Muscle of back (tissue), 13 donors: ENCODE results near the gene HBA2. TPM values are rescaled to one million over a fixed set of nuclear protein-coding genes. Genes with fewer than 3 reads are reported as not detected.
"Not testable (repeated sequence)": the region's sequence is repeated elsewhere in the genome, so short reads cannot be mapped to it uniquely, and the experiment has no call there.

Source experiments
- DNase-seq, 3 donors: peaks; one replicate each; pipeline versions ENCODE4 v3.0.0 to v3.0.0-alpha.2; 2013
- long read RNA-seq, 9 donors: transcript quantifications; one replicate each; lab custom pipeline, GENCODE V29; 2026
- polyA plus RNA-seq, 10 donors: library from polyadenylated mRNA; unstranded; fragments of 120-200 nt; gene quantifications; one replicate each; pipeline ENCODE4 v1.2.1, GENCODE V29; 2013; ENCODE audit not compliant: insufficient read length in 10 of 10

Gene HBA2
- over 10,000 TPM in 3 of 10 donors, 1,000 to 10,000 TPM in 7; 1,262 to 19,401 (median 4,862) TPM for polyA plus RNA-seq
- long read RNA-seq, donor 1, transcript HBA2-202 (3 exons, 513 nt), result minor isoform, 6 of 4,035 reads
- long read RNA-seq, donor 1, transcript HBA2-203 (2 exons, 640 nt), result minor isoform, 145 of 4,035 reads
- long read RNA-seq, donor 1, transcript HBA2-201 (3 exons, 576 nt), result major isoform, 3,616 of 4,035 reads
- long read RNA-seq, donor 1, transcript HBA2-204 (2 exons, 403 nt), result minor isoform, 55 of 4,035 reads
- long read RNA-seq, donor 1, partial matches to known transcripts, result 42 of 4,035 reads
- long read RNA-seq, donor 1, other reads (novel, unspliced or antisense), result 171 of 4,035 reads
- long read RNA-seq, donor 2, transcript HBA2-203 (2 exons, 640 nt), result minor isoform, 34 of 809 reads
- long read RNA-seq, donor 2, transcript HBA2-201 (3 exons, 576 nt), result major isoform, 723 of 809 reads
- long read RNA-seq, donor 2, transcript HBA2-204 (2 exons, 403 nt), result minor isoform, 18 of 809 reads
- long read RNA-seq, donor 2, partial matches to known transcripts, result 11 of 809 reads
- long read RNA-seq, donor 2, other reads (novel, unspliced or antisense), result 23 of 809 reads
- long read RNA-seq, donor 3, transcript HBA2-201 (3 exons, 576 nt), result major isoform, 6 of 30 reads
- long read RNA-seq, donor 3, transcript HBA2-203 (2 exons, 640 nt), result minor isoform, 5 of 30 reads
- long read RNA-seq, donor 3, partial matches to known transcripts, result 19 of 30 reads
- long read RNA-seq, donor 3, other reads (novel, unspliced or antisense), result 0 of 30 reads
- long read RNA-seq, donor 4, transcript HBA2-204 (2 exons, 403 nt), result minor isoform, 49 of 2,264 reads
- long read RNA-seq, donor 4, transcript HBA2-201 (3 exons, 576 nt), result major isoform, 1,901 of 2,264 reads
- long read RNA-seq, donor 4, transcript HBA2-203 (2 exons, 640 nt), result minor isoform, 121 of 2,264 reads
- long read RNA-seq, donor 4, partial matches to known transcripts, result 102 of 2,264 reads
- long read RNA-seq, donor 4, other reads (novel, unspliced or antisense), result 90 of 2,264 reads
- long read RNA-seq, donor 5, transcript HBA2-204 (2 exons, 403 nt), result minor isoform, 121 of 3,446 reads
- long read RNA-seq, donor 5, transcript HBA2-201 (3 exons, 576 nt), result major isoform, 2,962 of 3,446 reads
- long read RNA-seq, donor 5, transcript HBA2-203 (2 exons, 640 nt), result minor isoform, 215 of 3,446 reads
- long read RNA-seq, donor 5, partial matches to known transcripts, result 41 of 3,446 reads
- long read RNA-seq, donor 5, other reads (novel, unspliced or antisense), result 104 of 3,446 reads
- long read RNA-seq, donor 6, transcript HBA2-204 (2 exons, 403 nt), result minor isoform, 31 of 1,821 reads
- long read RNA-seq, donor 6, transcript HBA2-201 (3 exons, 576 nt), result major isoform, 1,602 of 1,821 reads
- long read RNA-seq, donor 6, transcript HBA2-203 (2 exons, 640 nt), result minor isoform, 72 of 1,821 reads
- long read RNA-seq, donor 6, partial matches to known transcripts, result 61 of 1,821 reads
- long read RNA-seq, donor 6, other reads (novel, unspliced or antisense), result 52 of 1,821 reads
- long read RNA-seq, donor 7, transcript HBA2-204 (2 exons, 403 nt), result minor isoform, 15 of 820 reads
- long read RNA-seq, donor 7, transcript HBA2-201 (3 exons, 576 nt), result major isoform, 755 of 820 reads
- long read RNA-seq, donor 7, transcript HBA2-203 (2 exons, 640 nt), result minor isoform, 40 of 820 reads
- long read RNA-seq, donor 7, partial matches to known transcripts, result 0 of 820 reads
- long read RNA-seq, donor 7, other reads (novel, unspliced or antisense), result 10 of 820 reads
- long read RNA-seq, donor 8, transcript HBA2-201 (3 exons, 576 nt), result major isoform, 3,461 of 4,003 reads
- long read RNA-seq, donor 8, transcript HBA2-204 (2 exons, 403 nt), result minor isoform, 112 of 4,003 reads
- long read RNA-seq, donor 8, transcript HBA2-203 (2 exons, 640 nt), result minor isoform, 149 of 4,003 reads
- long read RNA-seq, donor 8, partial matches to known transcripts, result 134 of 4,003 reads
- long read RNA-seq, donor 8, other reads (novel, unspliced or antisense), result 143 of 4,003 reads
- long read RNA-seq, donor 9, transcript HBA2-203 (2 exons, 640 nt), result minor isoform, 165 of 3,553 reads
- long read RNA-seq, donor 9, transcript HBA2-204 (2 exons, 403 nt), result minor isoform, 75 of 3,553 reads
- long read RNA-seq, donor 9, transcript HBA2-201 (3 exons, 576 nt), result major isoform, 3,194 of 3,553 reads
- long read RNA-seq, donor 9, partial matches to known transcripts, result 12 of 3,553 reads
- long read RNA-seq, donor 9, other reads (novel, unspliced or antisense), result 104 of 3,553 reads

GRCh38 chr16:172374-172941, at the start of gene HBA2:
Gene HBA2, plus strand, starts transcription at chr16:172876. Its CDS starts 37 bp downstream, at chr16:172913.
- not testable (repeated sequence) for DNase-seq

- not testable (repeated sequence) for DNase-seq
Observed at GRCh38 chr16:123558-124350, 48.9 kb upstream of the HBA2 start.

DNA sequence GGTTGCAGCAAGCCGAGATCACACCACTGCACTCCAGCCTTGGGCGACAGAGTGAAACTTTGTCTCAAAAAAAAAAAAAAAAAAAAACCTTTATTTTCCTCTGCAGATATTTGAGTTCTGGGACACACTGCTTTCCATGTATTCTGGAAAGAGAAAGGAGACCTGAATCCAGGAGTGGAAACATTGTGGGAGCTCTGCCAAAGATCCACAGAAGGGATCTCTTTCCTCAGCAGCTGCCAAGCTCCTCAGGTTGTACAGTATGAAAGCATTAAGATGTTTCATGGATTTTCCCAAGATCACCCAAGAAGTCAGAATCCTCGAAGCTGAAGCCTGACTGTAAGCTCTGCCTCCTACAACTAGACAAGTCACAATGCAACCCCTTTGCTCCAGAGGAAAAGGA, 47.7 kb upstream of the HBA2 start:
- DNase-seq, result peak in 2 of 3 donors; percentile 55 to 62

DNA sequence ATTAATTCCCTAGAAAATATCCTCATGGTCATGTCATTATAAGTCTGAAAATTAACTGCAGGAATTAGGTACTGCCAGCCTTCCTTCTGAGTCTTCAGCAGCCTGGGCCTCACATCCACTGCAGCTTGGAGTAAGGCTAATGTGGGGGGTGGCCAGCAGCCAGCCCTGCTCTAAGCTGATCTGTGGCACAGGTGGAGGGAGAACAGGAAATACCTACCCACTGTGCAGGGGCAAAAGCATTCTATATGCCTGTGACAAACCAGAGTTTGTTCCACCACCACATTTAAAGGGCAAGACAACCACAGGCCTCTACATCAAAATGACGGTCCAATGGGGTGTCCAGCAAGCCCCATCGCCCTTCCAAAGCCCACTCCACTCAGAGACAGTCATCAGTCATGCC, 43.6 kb upstream of the HBA2 start:
- DNase-seq, result no peak

- no peak for DNase-seq
Observed at GRCh38 chr16:130533-131173, 42.0 kb upstream of the HBA2 start.

GRCh38 chr16:132120-132519, 40.6 kb upstream of the HBA2 start:
- DNase-seq, result no peak

- no peak for DNase-seq
Observed at GRCh38 chr16:133716-134115, 39.0 kb upstream of the HBA2 start.

DNA sequence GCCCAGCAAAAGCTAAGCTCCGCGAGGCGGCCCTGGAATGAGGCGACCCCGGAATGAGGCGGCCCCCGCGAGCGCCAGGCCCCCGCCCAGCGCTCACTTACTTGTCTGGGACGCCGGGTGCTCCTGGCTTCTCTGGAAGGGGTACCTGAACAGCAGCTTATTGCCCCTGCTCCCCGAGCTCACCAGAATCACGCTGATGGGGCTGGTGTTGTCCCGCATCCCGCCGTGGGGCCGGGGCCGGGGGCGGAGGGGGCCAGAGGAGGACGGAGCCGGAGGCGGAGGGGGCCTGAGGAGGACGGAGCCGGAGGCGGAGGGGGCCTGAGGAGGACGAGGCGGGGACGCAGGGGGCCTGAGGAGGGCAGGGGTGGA, 34.6 kb upstream of the HBA2 start:
- DNase-seq, result peak in 2 of 3 donors; percentile 25 to 64

DNA sequence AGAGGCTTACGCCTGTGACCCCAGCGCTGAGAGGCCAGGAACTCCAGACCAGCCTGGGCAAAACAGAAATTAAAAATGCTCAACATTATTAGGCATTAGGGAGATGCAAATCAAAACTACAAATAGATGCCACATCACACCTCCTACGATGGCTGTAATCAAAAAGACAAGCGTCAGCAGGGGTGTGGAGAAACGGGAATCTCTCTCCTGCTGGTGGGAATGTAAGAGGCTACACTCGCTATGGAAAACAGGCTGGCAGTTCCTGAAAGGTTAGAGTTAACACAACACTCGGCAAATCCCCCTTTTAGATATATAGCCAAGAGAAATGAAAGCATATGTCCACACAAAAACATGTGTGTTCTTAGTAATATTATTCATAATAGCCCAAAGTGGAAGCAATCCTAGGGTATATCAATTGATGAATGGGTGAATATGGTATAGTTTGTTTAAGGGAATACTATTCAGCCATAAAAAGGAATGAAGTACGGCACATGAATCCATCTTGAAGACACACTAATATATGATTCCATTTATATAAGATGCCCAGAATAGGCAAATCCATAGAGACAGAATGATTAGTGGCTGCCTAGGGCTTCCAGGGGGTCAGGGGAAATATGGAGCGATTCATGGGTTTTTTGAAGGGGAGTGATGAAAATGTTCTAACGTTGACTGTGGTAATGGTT, 32.4 kb upstream of the HBA2 start:
- no peak for DNase-seq

- DNase-seq, result no peak
Observed at GRCh38 chr16:142405-142967, 30.2 kb upstream of the HBA2 start.

DNA sequence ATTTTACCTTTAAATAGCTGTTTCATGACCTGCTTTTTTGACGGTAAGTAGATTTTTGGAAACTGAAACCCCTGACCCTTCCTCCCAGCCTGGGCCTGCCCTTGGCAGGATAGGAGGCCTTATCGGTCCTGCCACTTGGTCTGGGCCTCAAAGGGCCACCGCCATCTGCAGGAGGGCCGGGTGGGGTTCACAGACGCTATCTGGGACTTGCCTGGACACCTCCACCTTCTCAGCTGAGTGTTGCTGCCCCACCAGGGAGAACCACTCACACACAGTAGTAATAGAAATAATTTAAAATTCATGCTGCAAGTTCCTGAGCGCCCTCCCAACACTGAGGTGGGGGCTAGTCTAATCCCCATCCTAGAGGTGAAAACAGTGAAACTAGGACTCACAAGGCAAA, 29.6 kb upstream of the HBA2 start:
- DNase-seq, result no peak

- DNase-seq, result no peak
Observed at GRCh38 chr16:143456-143855, 29.2 kb upstream of the HBA2 start.

DNA sequence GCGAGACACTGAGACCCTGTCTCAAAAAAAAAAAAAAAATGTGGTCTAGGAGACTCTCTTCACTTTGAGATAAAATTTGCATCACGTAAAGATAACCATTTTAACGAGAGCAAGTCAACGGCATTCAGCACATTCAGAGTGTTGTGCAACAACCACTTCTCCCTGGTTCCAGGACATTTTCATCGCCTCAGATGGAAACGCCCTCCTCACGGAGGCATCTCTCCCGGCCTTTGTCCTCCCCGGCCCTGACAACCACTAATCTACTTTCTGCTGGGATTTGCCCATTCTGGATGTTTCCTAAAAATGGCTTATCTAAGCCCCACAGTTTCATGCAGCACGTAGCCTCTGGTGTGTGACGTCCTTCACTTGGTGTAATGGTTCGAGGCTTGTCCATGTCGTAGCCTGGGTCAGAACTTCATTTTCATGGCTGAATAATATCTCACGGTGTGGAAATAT, 27.9 kb upstream of the HBA2 start:
- no peak for DNase-seq

GRCh38 chr16:146646-147045, 26.0 kb upstream of the HBA2 start:
- no peak for DNase-seq

- no peak for DNase-seq
Observed at GRCh38 chr16:149024-149660, 23.5 kb upstream of the HBA2 start.
